ENCODE results near the gene LOXL1.

GRCh38 chr15:73941044-73941443 is 14.8 kb downstream of the LOXL1 start:
- no peak for TF ChIP-seq CTCF (conservative IDR thresholded peaks at IDR 0.05; ENCODE audit: low read length)
- TF ChIP-seq EZH2phosphoT487 (IDR thresholded peaks at IDR 0.05; ENCODE audit: borderline replicate concordance, low read depth, low read length), result no peak
